DND-41 (cell line): ENCODE data around the gene SP100.

Source experiments
- ATAC-seq: fragments of 200-7000 bp; cut with Tn5 transposase; 3 replicates; pipeline ENCODE4 v1.9.1; 2021; ENCODE audit warnings: low read depth; ENCODE audit not compliant: insufficient read depth
- DNase-seq: peaks from one replicate; pipeline ENCODE4 v3.0.0-alpha.2; 2020
- H2AFZ ChIP-seq: 2 replicates; pipeline ENCODE4 v1.6.0; 2012; ENCODE audit warnings: low read depth, low read length
- H3K27ac ChIP-seq: 2 replicates; pipeline ENCODE4 v1.5.1; 2012; ENCODE audit warnings: low read length, inconsistent platforms
- H3K27me3 ChIP-seq: fragments of 200-600 bp; sonication (generic); 2 replicates; pipeline ENCODE4 v1.6.0; 2012; ENCODE audit warnings: low read length, mild to moderate bottlenecking, inconsistent platforms; ENCODE audit not compliant: insufficient read depth, poor library complexity
- H3K36me3 ChIP-seq: 2 replicates; pipeline ENCODE4 v1.5.1; 2012; ENCODE audit warnings: low read length, inconsistent platforms; ENCODE audit not compliant: insufficient read depth
- H3K4me1 ChIP-seq: 2 replicates; pipeline ENCODE4 v1.5.1; 2012; ENCODE audit warnings: mild to moderate bottlenecking, low read length; ENCODE audit not compliant: insufficient read depth
- H3K4me2 ChIP-seq: 2 replicates; pipeline ENCODE4 v1.6.0; 2012; ENCODE audit warnings: mild to moderate bottlenecking, moderate library complexity, low read length, inconsistent platforms; ENCODE audit not compliant: insufficient read depth
- H3K4me3 ChIP-seq, 2 experiments: fragments of 200-600 bp in 1 of 2; shearing (Covaris generic) in 1 of 2; 2 replicates each; pipeline ENCODE4 v1.5.1; 2012 to 2016; ENCODE audit warnings: inconsistent platforms in 2 of 2, low read length in 2 of 2, mild to moderate bottlenecking in 2 of 2, low read depth in 1 of 2, moderate library complexity in 1 of 2
- H3K79me2 ChIP-seq: 2 replicates; pipeline ENCODE4 v1.6.0; 2012; ENCODE audit warnings: low read length, inconsistent platforms; ENCODE audit not compliant: insufficient read depth
- H3K9ac ChIP-seq: 2 replicates; pipeline ENCODE4 v1.6.0; 2012; ENCODE audit warnings: low read depth, mild to moderate bottlenecking, inconsistent platforms, low read length, moderate library complexity
- H3K9me3 ChIP-seq: 2 replicates; pipeline ENCODE4 v1.5.1; 2012; ENCODE audit warnings: low read length, moderate library complexity, mild to moderate bottlenecking, inconsistent platforms; ENCODE audit not compliant: insufficient read depth, severe bottlenecking
- H4K20me1 ChIP-seq: 2 replicates; pipeline ENCODE4 v1.6.0; 2012; ENCODE audit warnings: low read length; ENCODE audit not compliant: insufficient read depth
- EZH2 ChIP-seq: IDR thresholded peaks from 3 replicates; pipeline ENCODE4 v1.6.1; 2012; ENCODE audit warnings: borderline replicate concordance, low read depth, mild to moderate bottlenecking, moderate library complexity, low read length, inconsistent platforms; ENCODE audit not compliant: severe bottlenecking
- TF ChIP-seq, protein P1 (sequence below): IDR thresholded peaks from 2 replicates; pipeline ENCODE4 v1.5.1; 2012; ENCODE audit warnings: borderline replicate concordance, low read length, moderate library complexity, mild to moderate bottlenecking; ENCODE audit not compliant: poor library complexity, severe bottlenecking; ENCODE audit errors: extremely low read depth

Gene SP100

DNA sequence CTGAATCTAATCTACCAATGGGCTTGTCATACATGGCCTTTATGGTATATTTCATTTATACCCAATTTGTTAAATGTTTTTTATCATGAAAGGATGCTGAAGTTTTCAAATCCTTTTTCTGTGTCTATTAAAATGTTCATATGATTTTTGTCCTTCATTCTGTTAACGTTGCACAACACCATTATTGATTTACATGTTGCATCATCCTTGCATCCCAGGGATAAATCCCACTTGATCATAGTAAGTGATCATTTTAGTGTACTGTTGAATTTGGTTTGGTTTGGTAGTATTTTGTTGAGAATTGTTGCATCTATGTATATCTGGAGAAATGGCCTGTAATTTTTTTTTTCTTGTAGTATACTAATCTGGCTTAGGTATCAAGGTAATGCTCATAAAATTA, 9.4 kb downstream of the SP100 start:
- Histone ChIP-seq H3K4me1 (peaks cover 8% of the 10 kb centered on the region; the same call in 1 of the 2 replicates), H3K79me2 (peaks cover 91% of the 10 kb centered on the region), H2AFZ (no peak overlapping the region), H3K27me3 (no peaks in the 10 kb centered on the region), H3K9ac (no peak overlapping the region), H3K4me2 (no peak overlapping the region), H4K20me1 (peaks cover 7% of the 10 kb centered on the region; the same call in 1 of the 2 replicates), H3K36me3 (peaks cover 38% of the 10 kb centered on the region), H3K27ac (no peak overlapping the region), H3K9me3 (peaks cover 9% of the 10 kb centered on the region), H3K4me3 (no peak overlapping the region)
- ATAC-seq = no peak
- no peak for TF ChIP-seq EZH2
- TF ChIP-seq, protein P1, sequence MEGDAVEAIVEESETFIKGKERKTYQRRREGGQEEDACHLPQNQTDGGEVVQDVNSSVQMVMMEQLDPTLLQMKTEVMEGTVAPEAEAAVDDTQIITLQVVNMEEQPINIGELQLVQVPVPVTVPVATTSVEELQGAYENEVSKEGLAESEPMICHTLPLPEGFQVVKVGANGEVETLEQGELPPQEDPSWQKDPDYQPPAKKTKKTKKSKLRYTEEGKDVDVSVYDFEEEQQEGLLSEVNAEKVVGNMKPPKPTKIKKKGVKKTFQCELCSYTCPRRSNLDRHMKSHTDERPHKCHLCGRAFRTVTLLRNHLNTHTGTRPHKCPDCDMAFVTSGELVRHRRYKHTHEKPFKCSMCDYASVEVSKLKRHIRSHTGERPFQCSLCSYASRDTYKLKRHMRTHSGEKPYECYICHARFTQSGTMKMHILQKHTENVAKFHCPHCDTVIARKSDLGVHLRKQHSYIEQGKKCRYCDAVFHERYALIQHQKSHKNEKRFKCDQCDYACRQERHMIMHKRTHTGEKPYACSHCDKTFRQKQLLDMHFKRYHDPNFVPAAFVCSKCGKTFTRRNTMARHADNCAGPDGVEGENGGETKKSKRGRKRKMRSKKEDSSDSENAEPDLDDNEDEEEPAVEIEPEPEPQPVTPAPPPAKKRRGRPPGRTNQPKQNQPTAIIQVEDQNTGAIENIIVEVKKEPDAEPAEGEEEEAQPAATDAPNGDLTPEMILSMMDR = no peak
- no peak for DNase-seq

DNA sequence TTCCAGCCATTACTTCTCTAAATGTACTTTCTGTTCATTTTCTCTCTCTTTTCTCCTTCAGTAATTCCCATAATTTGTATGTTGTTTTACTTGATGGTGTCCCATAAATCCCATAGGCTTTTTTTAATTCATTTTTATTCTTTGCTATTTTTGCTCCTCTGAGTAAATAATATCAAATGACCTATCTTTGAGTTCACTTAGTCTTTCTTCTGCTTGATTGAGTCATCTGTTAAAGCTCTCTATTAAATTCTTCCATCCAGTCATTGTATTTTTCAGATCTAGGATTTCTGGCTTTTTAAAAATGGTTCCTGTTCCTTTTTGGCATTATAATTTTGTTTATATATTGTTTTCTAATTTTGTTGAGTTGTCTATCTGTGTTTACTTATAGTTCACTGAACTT, 13.5 kb downstream of the SP100 start:
- Histone ChIP-seq H3K79me2 (peaks cover 91% of the 10 kb centered on the region), H3K4me3 (no peak overlapping the region), H3K4me2 (no peak overlapping the region), H3K36me3 (peaks cover 47% of the 10 kb centered on the region), H2AFZ (no peak overlapping the region), H3K27ac (no peak overlapping the region), H3K9ac (no peak overlapping the region), H4K20me1 (peaks cover 10% of the 10 kb centered on the region; the same call in 1 of the 2 replicates), H3K27me3 (no peaks in the 10 kb centered on the region), H3K9me3 (peaks cover 19% of the 10 kb centered on the region), H3K4me1 (peaks cover 15% of the 10 kb centered on the region)
- TF ChIP-seq EZH2 = no peak
- TF ChIP-seq, protein P1 = no peak
- ATAC-seq (no peak), DNase-seq (no peak)

GRCh38 chr2:230430957-230431910, 15.2 kb downstream of the SP100 start:
- Histone ChIP-seq H3K27ac (no peak overlapping the region), H3K79me2 (peaks cover 89% of the 10 kb centered on the region)
- peak; percentile 96 for ATAC-seq

More at GRCh38 chr2:230430957-230431910, 15.2 kb downstream of the SP100 start:
- peaks cover 15% of the 10 kb centered on the region for H3K4me1 ChIP-seq
- H3K4me3 ChIP-seq = no peak overlapping the region
- peaks cover 28% of the 10 kb centered on the region for H3K9me3 ChIP-seq
- H4K20me1 ChIP-seq = peaks cover 10% of the 10 kb centered on the region; the same call in 1 of the 2 replicates
- no peaks in the 10 kb centered on the region for H3K27me3 ChIP-seq
- DNase-seq = no peak
- TF ChIP-seq EZH2 = no peak
- TF ChIP-seq, protein P1 = no peak
- peaks cover 59% of the 10 kb centered on the region for H3K36me3 ChIP-seq
- no peak overlapping the region for H2AFZ ChIP-seq
- H3K4me2 ChIP-seq = no peak overlapping the region
- no peak overlapping the region for H3K9ac ChIP-seq
